Retinal pigment epithelial cell (primary cell): ENCODE measurements around the gene ARMH3.

ENCODE experiments used
- DNase-seq: peaks from one replicate; pipeline ENCODE4 v3.0.0-alpha.2; 2010; ENCODE audit warnings: low read depth
- H3K4me3 ChIP-seq: 2 replicates; pipeline ENCODE4 v1.5.1; 2011; ENCODE audit warnings: mild to moderate bottlenecking, low read length, control low read depth, moderate library complexity
- TF ChIP-seq, protein P1 (sequence below): conservative IDR thresholded peaks from 2 replicates; pipeline ENCODE4 v1.5.1; 2011; ENCODE audit warnings: low read depth, low read length, control low read depth, inconsistent platforms

The ARMH3 gene

DNA sequence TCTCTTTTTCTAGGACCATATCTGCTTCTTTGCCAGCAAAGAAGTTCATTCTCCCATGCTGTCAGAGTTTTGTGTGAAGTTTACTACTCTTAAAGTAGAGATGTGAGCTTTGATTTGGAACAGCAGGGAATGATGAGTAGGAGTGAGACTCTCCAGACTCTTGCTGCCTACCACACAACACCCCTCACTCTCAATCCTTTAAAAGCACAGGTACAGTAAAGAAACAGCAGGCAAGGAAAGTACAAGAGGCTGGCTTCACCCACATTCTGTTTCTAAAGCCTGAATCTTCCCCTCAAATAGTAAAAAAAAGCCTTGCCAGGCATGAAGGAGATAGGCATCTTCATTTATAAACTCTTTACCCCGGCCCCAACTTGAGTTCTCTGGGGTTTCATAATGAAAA is 97.3 kb downstream of the ARMH3 start:
- TF ChIP-seq, protein P1, sequence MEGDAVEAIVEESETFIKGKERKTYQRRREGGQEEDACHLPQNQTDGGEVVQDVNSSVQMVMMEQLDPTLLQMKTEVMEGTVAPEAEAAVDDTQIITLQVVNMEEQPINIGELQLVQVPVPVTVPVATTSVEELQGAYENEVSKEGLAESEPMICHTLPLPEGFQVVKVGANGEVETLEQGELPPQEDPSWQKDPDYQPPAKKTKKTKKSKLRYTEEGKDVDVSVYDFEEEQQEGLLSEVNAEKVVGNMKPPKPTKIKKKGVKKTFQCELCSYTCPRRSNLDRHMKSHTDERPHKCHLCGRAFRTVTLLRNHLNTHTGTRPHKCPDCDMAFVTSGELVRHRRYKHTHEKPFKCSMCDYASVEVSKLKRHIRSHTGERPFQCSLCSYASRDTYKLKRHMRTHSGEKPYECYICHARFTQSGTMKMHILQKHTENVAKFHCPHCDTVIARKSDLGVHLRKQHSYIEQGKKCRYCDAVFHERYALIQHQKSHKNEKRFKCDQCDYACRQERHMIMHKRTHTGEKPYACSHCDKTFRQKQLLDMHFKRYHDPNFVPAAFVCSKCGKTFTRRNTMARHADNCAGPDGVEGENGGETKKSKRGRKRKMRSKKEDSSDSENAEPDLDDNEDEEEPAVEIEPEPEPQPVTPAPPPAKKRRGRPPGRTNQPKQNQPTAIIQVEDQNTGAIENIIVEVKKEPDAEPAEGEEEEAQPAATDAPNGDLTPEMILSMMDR = no peak

GRCh38 chr10:101956898-101957297 is 99.1 kb downstream of the ARMH3 start:
- no peak for DNase-seq
- no peak overlapping the region for H3K4me3 ChIP-seq
- TF ChIP-seq, protein P1 = no peak

More for the DNA sequence above, 97.3 kb downstream of the ARMH3 start:
- no peak overlapping the region for H3K4me3 ChIP-seq
- no peak for DNase-seq

DNA sequence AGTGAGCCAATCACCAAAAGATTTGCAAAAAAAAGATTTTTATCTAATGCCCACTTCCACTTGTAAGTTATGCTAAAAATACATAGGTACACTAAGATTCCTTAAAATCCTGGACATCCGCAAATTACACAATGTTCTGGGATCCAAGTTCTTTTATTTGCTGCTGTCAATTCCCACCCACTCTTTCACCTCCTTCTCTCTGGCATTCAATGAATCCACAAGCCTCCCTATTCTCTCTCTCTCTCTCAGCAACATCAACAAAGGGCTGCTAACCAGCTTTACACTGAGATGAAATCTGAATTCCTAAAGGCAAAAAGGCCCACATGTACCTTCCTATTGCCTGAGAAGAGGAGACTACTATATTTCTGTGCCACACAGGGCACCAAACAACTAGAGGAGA is 99.9 kb downstream of the ARMH3 start:
- no peak overlapping the region for H3K4me3 ChIP-seq
- DNase-seq = no peak
- TF ChIP-seq, protein P1 = no peak

GRCh38 chr10:101952191-101952590 is 103.8 kb downstream of the ARMH3 start:
- H3K4me3 ChIP-seq = no peak overlapping the region
- no peak for DNase-seq
- TF ChIP-seq, protein P1 = no peak

GRCh38 chr10:101950213-101950612 is 105.8 kb downstream of the ARMH3 start:
- no peak overlapping the region for H3K4me3 ChIP-seq
- TF ChIP-seq, protein P1 = no peak
- DNase-seq = no peak

DNA sequence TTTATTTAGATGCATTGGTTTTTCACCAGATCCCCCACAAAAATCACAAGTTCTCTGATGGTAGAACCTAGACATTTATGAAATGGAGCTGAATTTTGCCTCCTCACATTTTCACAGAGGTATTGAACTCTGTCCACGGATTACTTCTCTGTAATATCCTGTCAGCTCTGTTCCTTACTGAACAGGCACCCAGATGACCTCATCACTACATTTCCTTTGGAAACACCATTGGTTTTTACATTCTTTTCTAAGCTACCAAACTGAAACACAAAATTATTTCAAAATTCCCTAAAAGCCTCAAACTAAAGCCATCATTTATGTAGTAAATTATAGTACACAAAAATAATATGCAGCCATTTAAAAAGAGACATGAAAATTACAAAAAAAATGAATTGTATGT is 114.1 kb downstream of the ARMH3 start:
- no peak overlapping the region for H3K4me3 ChIP-seq
- TF ChIP-seq, protein P1 = no peak
- DNase-seq = no peak

DNA sequence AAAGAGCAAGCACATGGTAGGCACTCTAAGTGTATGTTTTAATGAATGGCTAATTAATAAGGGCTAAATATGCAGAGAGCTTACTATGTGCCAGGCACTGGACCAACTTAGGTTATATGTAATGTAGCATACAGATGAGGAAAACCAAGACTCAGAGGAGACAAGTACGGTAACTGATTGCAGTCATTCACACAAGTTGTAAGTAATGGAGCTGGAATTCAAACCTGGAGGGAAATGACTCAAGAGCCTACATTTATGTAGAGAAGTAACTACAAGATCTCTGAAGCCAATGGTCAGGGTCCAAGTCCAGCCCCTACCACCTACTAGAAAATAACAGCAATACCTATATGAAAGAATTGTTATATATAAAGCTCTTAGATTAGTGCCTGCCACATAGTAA is 115.1 kb downstream of the ARMH3 start:
- no peak overlapping the region for H3K4me3 ChIP-seq
- TF ChIP-seq, protein P1 = no peak
- DNase-seq = no peak
